Measurements from ENCODE around the gene COL17A1.

GRCh38 chr10:104041891-104042535 lies 43.7 kb downstream of the COL17A1 start:
- TF ChIP-seq CTCF (IDR thresholded peaks at IDR 0.05) (no peak), EP300 (IDR thresholded peaks at IDR 0.05) (no peak), POLR2A (IDR thresholded peaks at IDR 0.05; ENCODE audit: low read depth) (no peak)

All from esophagus muscularis mucosa (tissue), 4 donors.